Measurements from ENCODE around the gene LYPD8.
"Not testable (repeated sequence)": the region's sequence is repeated elsewhere in the genome, so short reads cannot be mapped to it uniquely, and the experiment has no call there.

Gene LYPD8

GRCh38 chr1:248755517-248755916 lies at the start of gene LYPD8:
Gene LYPD8, minus strand, starts transcription at chr1:248755759. Its CDS starts 4,678 bp downstream, at chr1:248751081.
- no peak for DNase-seq

- DNase-seq: peak; percentile 98
Observed at GRCh38 chr1:248804771-248805681, 49.5 kb upstream of the LYPD8 start.

GRCh38 chr1:248803501-248803900 lies 47.9 kb upstream of the LYPD8 start:
- DNase-seq: not testable (repeated sequence)

GRCh38 chr1:248802454-248802853 lies 46.9 kb upstream of the LYPD8 start:
- no peak for DNase-seq

- DNase-seq: no peak
Observed at GRCh38 chr1:248800459-248800858, 44.9 kb upstream of the LYPD8 start.

GRCh38 chr1:248798791-248799190 lies 43.2 kb upstream of the LYPD8 start:
- DNase-seq: no peak

- not testable (repeated sequence) for DNase-seq
Observed at GRCh38 chr1:248794663-248795062, 39.1 kb upstream of the LYPD8 start.

- DNase-seq: no peak
Observed at GRCh38 chr1:248793592-248793991, 38.0 kb upstream of the LYPD8 start.

GRCh38 chr1:248792342-248792741 lies 36.8 kb upstream of the LYPD8 start:
- DNase-seq: no peak

GRCh38 chr1:248791010-248791409 lies 35.5 kb upstream of the LYPD8 start:
- DNase-seq: no peak

- DNase-seq: no peak
Observed at GRCh38 chr1:248790456-248790855, 34.9 kb upstream of the LYPD8 start.

GRCh38 chr1:248789337-248789736 lies 33.8 kb upstream of the LYPD8 start:
- not testable (repeated sequence) for DNase-seq

- DNase-seq: no peak
Observed at GRCh38 chr1:248788327-248788726, 32.8 kb upstream of the LYPD8 start.

GRCh38 chr1:248787430-248787829 lies 31.9 kb upstream of the LYPD8 start:
- DNase-seq: no peak

- DNase-seq: no peak
Observed at GRCh38 chr1:248786156-248786555, 30.6 kb upstream of the LYPD8 start.

GRCh38 chr1:248783367-248783766 lies 27.8 kb upstream of the LYPD8 start:
- DNase-seq: no peak

- no peak for DNase-seq
Observed at GRCh38 chr1:248782416-248783141, 27.0 kb upstream of the LYPD8 start.

- no peak for DNase-seq
Observed at GRCh38 chr1:248779350-248779749, 23.8 kb upstream of the LYPD8 start.

GRCh38 chr1:248778906-248779305 lies 23.3 kb upstream of the LYPD8 start:
- DNase-seq: no peak

GRCh38 chr1:248776991-248777390 lies 21.4 kb upstream of the LYPD8 start:
- no peak for DNase-seq

- DNase-seq: no peak
Observed at GRCh38 chr1:248775441-248775840, 19.9 kb upstream of the LYPD8 start.

GRCh38 chr1:248759644-248760043 lies 4.1 kb upstream of the LYPD8 start:
- no peak for DNase-seq

- DNase-seq: no peak
Observed at GRCh38 chr1:248758352-248758751, 2.8 kb upstream of the LYPD8 start.

GRCh38 chr1:248757784-248758195 lies 2.2 kb upstream of the LYPD8 start:
- no peak for DNase-seq
